ENCODE results near the gene CENPS.

DNA sequence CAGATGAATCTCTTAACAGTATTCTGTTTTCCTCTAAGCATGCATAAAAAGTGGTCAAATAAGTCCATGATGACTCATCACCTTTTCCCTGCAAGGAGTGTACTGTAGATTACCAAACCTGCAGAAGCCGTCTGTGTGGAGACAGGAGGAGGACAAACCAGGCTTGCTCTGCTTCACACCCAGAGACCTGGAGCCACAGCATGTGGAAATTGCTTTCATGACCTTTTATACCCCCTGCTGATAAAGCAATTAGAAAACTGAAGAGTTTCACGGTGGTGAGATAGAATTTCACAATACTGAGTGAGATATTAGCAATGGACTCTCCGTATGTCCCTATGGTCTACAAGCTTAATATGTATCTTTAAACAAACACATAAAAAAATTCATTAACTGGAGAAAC, 29.0 kb downstream of the CENPS start:
- TF ChIP-seq, protein P1, sequence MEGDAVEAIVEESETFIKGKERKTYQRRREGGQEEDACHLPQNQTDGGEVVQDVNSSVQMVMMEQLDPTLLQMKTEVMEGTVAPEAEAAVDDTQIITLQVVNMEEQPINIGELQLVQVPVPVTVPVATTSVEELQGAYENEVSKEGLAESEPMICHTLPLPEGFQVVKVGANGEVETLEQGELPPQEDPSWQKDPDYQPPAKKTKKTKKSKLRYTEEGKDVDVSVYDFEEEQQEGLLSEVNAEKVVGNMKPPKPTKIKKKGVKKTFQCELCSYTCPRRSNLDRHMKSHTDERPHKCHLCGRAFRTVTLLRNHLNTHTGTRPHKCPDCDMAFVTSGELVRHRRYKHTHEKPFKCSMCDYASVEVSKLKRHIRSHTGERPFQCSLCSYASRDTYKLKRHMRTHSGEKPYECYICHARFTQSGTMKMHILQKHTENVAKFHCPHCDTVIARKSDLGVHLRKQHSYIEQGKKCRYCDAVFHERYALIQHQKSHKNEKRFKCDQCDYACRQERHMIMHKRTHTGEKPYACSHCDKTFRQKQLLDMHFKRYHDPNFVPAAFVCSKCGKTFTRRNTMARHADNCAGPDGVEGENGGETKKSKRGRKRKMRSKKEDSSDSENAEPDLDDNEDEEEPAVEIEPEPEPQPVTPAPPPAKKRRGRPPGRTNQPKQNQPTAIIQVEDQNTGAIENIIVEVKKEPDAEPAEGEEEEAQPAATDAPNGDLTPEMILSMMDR (conservative IDR thresholded peaks at IDR 0.05 in 1 of 2, IDR thresholded peaks at IDR 0.05 in 1 of 2; ENCODE audit: extremely low read depth in 1 of 2, insufficient read depth in 1 of 2, low read depth in 1 of 2, low read length in 2 of 2), result no peak
- TF ChIP-seq EZH2 (IDR thresholded peaks at IDR 0.05; ENCODE audit: borderline replicate concordance, low read length), result no peak

All from mammary epithelial cell (primary cell).